Activated naive CD4-positive, alpha-beta T cell (primary cell): ENCODE measurements around the gene HRH1.
"Not testable (repeated sequence)": the region's sequence is repeated elsewhere in the genome, so short reads cannot be mapped to it uniquely, and the experiment has no call there.

Experiments used
- DNase-seq, 4 experiments: peaks; one replicate each; lab custom pipeline; 2025; lab: John Stamatoyannopoulos, UW

HRH1 gene

DNA sequence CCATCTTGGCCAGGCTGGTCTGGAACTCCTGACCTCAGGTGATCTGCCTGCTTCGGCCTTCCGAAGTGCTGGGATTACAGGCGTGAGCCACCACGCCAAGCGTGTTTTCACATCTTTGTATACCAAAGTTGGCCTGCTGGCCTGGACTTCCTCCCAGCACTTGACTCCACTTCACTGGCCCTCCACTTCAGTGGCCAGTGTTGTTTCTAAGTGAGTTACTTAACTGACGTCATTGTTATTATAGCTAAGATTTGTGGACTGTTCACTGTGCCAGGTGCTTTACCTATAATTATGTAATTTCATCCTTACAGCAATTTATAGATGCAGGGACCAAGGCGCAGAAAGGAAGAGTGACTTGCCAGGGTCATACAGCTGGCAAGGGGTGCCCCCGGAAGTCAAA is 52.0 kb downstream of the HRH1 start:
- DNase-seq, result no peak

DNA sequence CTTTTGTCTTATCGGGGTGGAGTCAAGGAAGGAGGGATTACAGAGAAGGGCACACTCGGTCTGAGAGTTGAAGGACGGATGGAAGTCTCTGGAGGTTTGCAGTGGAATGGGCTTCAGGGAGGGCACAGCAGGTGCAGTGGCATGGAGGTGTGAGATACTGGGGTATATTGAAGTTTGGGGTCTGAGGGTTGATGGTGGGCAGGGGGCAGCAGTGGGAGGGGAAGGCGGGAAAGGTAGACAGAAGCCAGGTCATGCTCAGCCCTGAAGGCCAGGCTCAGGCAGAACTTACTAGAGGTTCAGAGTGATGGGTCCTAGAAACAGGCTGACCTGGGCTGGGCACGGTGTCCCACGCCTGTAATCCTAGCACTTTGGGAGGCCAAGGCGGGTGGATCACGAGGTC is 52.7 kb downstream of the HRH1 start:
- DNase-seq, result no peak

DNA sequence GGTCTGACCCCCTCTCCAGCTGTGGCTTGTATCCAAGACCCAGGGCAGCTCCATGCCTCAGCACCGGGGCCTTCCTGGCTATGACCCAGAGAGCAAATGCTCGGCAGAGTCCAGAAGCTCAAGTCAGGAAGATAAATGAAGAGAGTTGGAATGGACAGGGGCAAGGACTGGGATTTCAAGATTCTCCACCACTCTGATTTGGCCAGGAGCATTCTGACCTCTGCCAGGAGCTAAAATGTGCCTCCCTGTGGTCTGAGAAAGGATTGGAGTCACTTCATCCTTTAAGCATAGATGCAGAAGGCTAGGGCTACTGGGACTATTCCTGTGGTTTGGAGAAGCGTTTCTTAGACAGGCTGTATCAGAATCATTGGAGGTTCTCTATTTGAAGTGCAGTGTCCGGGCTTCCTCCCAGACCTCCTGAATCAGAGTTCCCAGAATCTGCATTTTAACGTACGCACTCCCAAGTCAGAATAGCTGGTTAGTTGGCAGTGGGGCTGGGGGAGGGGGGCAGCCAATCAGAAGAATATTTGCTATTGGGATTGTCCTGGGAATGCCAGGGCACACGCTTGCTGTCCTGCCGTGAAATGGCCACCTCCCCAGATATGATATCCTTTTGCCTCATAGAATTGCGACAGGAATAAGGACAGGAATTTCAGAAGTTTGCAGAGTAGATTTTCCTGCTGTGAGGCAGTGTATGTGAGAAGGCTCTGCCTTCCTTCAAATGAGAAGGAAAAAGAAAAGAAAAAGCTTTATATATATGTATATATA is 57.4 kb downstream of the HRH1 start:
- DNase-seq, result no peak

DNA sequence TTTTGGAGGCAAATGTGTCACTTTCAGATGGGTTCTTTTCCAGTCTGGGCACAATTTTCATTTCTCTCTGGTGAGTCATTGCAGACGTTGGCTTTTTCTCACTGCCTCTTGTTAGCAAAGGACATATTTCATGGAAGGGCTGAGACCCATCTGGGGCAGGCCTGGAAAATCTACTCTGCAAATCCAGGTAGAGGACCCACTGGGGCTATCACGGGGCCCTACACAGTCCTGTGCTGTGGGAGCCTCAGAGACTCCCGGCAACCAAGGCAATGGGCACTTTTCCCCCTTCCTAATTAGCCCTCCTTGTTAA is 58.0 kb downstream of the HRH1 start:
- DNase-seq, result no peak

DNA sequence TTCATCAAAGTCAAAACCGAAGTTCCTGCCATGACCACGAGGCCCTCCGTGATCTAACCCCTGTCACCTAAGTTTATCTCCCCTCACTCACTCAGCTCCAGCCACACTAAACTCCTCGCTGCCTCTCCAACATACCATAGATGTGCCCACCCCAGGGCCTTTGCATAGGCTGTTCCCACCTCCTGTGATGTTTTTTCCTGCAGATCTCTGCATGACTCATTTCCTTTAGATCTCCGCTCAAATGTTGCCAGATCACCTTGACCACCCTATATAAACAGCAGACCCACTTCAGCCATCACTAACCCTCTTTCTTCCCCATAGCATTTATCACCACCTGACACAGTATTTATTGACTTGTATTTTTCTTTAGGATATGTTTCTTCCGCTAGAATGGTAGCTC is 58.5 kb downstream of the HRH1 start:
- no peak for DNase-seq

DNA sequence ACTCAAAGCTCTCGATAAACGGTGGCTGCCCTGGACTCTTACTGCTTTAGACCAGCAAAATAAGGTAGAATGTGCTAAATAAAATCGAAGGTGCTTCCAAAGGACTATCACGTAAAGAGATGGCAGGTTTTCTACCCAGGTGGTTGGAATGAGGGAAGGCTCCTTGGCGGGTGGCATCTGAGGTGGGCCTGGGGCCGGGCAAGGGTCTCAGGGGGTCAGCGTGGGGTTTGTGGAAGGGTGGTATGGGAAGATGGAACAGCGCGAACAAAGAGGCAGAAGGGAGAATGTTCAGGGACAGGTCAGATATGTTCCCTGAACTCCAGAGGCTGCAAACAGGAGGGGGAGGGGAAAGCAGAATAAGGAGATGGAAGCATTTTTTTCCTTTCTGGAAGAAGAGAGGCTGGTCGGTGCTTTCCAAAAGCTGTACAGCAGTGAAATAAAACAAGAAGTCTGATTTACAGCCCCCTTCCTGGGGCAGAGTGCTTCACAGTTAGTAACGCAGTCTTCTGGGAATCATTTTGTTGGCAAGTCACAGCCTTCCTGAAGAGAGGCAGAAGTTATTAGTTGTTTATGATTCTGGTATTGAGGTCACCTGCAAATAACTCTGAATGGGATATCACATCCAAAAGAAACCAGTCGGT is 59.6 kb downstream of the HRH1 start:
- DNase-seq, result no peak

DNA sequence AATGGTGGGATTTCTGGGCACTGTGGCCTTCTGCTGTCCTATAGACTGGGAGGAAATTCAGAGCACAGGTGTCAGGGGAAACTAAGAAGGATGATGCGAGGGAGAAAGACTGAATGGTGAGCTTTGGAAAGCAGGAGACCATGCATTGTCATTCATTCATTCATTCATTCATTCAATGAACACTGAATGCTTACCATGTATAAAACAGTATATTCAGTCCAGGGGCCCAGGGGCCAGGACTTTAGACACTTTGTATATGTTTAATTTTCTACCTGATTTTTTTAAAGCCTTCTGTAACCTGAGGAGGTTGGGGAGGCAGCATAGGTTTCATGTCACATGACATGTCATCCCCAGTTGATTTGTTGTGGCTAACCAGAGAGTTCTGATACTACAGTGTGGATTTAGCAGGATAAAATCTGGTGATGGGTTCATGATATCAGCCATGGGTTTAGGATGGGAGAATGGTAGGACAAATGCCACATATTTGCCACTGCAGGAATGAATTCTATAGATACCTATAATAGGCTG is 60.2 kb downstream of the HRH1 start:
- DNase-seq, result no peak

DNA sequence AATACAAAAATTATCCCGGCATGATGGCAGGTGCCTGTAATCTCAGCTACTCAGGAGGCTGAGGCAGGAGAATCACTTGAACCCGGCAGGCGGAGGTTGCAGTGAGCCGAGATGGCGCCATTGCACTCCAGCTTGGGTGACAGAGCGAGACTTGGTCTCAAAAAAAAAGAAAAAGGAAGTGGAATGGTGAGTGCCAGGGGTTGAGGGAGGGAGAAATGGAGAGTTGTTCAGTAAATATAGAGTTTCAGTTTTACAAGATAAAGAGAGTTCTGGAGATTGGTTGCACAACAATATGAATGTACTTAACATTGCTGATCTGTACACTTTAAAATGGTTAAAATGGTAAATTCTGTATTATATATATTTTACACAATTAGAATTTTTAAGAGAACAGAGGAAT is 63.1 kb downstream of the HRH1 start:
- DNase-seq, result not testable (repeated sequence)

DNA sequence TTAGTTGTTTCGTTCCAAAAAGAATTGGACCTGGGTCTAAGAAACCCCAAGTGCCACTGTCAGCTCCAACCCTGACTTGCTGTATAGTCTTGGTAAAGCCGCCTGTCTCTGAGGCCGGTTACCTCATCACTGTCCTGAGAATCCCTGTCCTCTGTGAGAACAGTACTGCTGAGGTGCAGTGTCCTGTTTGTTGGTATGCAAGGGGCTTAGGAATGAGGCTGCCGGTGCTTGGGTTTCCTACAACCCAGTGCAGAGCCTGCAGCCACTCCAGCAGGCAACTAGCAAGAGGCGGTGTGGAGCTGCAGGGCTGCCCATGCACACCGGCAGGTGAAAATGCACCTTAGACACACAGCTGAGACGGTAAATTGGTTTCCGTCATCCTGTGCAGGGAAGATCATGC is 65.9 kb downstream of the HRH1 start:
- DNase-seq, result no peak

DNA sequence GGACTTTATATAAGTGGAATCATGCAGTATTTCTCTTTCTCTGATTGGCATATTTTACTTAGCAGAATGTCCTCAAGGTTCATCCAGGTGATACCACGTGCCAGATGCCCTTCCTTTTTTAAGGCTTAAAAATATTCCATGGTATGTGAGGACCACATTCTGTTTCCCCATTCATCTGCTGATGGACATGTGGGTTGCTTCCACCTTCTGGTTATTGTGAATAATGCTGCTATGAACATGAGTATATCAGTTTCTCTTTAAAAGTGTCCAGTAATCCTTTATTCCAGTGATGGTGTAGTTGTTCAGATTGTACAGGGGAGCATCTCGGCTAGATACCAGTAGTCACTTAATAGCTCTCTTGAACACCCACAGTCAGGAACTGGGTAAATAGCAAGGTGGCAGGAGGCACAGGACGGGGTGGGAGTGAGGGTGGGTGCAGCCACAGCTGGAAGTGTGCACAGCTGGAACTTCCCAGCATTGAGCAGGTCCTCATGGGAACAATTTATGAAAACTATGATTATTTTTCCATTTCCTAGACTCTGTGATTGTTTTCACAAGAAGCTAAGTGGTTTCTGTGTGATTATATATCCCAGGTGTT is 67.6 kb downstream of the HRH1 start:
- DNase-seq, result no peak

DNA sequence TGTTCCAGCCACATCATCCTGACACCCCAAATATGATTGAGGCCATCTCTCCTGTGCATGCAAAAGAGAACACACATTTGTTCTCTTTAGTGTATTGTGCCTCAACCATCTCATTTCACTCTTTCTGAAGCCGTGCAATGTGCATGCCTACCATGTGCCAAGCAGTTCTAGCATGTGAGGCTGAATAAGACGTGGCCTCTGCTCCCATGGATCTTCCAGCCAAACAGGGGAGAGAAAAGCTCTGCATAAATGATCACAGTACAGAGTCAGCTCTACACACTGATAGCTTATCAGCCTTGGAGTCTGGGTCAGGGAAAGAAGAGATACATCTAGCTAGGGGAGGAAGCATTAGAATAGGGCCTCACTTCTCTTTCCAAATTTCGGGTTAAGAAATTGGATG is 69.7 kb downstream of the HRH1 start:
- DNase-seq, result no peak

DNA sequence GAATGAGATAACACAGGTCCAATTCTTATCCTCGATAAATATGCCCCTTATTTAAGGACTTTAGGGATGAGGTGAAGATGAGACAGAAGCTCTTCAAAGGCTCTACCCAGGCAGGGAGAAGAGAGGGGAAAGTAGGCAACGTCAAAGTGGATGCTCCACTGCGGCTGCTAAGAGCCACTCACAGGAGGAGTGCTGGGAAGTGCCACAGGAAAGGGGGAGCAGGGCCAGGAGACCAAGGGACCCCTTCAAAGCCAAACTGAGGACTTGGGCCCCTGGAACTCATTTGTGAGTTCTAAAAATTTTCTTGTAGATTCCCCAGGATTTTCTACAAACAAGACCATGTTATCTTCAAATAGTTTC is 70.6 kb downstream of the HRH1 start:
- no peak for DNase-seq

DNA sequence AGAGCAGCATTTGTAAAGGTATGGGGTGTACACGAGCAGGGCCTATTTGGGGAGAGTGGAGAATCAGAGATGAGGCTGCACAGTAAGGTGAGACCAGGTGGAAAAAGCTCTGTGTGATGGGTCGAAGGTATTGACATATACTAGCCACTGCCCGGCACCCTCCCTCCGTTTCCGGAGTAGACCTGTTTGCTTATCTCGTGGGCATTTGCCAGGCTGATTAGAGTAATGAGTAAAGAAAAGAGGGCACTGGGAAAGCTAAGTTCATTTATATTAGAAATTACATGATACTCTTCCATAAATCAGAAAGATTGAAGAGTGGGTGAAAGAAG is 71.7 kb downstream of the HRH1 start:
- DNase-seq, result no peak

DNA sequence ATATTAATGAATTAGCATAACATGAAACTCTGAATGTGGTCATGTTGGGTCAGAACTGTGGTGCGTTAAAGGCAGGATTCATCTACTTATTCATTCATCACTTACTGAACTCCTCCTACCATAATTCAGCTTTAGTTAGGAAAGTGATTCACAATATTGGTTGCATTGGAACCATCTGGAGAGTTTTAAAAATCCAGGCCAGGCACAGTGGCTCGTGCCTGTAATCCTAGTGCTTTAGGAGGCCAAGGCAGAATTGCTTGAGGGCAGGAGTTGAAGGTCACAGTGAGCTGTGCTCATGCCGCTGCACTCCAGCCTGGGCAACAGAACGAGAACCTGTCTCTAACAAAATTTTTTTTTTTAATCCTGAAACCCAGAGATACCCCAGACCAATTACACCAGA is 73.7 kb downstream of the HRH1 start:
- DNase-seq, result no peak

DNA sequence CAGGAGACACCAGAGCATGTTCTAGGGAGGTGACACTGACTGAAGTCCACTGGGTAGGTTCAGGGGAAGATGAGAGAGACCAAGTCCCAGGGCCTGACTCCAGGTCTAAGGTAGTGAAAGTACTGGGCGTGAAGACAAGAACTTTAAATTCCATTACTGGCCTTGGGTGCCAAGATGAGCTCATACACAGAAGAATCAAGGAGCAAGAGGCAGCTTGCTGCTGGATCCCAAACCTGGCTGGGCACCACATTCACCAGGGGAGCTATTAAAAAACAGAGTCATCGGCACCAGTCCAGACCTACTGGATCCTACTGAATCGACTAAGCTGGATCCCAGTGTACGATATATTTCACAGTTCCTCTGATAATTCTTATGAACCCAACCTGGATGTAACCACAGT is 75.8 kb downstream of the HRH1 start:
- no peak for DNase-seq

DNA sequence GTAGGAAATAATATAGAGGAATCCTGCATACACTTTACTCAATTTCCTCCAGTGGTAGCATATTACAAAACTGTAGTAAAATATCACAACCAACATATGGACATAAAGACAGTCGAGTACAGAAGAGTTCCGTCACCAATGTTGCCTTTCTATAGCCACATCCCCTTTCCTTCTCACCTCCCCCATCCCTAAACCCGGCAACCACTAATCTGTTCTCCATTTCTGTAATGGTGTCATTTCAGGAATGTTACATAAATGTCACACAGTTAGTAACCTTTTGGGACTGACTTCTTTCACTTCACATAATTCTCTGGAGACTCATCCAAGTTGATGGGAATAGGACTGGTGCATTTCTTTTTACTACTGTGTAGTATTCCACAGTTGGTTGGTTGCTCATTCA is 76.5 kb downstream of the HRH1 start:
- no peak for DNase-seq

DNA sequence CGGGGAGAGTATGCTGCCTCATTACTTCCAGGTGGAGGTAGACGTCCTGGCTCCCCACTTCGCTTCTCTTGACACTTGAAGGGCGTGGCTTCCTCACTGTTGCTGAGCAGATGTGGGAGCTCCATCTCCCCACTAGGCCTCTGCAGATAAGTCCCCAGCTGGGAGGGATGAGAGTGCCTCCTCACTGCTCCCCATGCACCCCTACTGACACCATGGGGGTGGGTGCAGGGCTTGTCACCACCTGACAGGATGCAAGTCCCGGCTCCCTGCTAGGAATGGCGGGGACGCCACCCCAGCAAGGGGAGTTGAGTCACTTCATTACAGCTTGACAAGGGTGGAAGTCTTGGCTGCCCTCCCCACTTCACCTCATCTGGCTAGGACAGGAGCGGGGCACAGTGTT is 81.1 kb downstream of the HRH1 start:
- no peak for DNase-seq

DNA sequence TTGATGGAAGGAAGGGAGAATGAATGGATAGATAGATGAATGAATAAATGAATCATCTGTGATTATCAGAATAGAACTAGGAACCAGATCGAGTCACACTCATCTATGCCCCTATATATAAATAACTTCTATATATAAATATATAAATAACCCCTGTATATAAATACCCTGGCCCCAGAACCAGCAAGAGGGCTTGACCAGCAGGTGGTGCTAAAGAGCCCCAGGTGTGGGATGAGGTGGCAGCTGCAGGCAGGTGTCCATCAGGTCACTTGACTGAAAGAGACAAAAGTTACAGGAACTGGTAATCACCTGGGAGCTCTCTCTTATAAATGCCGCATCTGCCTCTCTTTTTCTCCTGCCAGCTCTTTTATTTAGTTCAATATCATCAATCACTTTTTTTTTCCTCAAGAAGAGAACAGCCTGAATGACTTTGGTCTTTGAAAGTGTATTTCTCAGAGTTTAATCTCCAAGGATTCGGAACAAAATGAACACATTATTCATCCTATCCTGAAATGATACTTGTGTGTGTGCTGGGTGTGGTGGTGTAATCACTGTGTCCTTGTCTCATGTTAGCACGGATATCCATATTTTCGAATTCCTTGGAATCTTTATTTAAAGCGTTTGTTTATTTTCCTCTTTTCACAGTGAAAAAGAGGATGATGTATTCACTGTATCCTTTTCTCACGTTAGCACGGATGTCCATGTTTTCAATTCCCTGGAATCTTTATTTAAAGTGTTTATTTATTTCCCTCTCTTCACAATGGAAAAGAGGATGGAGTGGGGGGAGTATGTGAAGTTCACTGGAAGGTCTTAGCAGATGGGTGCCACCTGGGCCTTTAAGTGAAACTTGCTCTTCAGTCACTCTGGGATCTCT is 82.5 kb downstream of the HRH1 start:
- DNase-seq, result peak; percentile 16 to 71 (median 68)

DNA sequence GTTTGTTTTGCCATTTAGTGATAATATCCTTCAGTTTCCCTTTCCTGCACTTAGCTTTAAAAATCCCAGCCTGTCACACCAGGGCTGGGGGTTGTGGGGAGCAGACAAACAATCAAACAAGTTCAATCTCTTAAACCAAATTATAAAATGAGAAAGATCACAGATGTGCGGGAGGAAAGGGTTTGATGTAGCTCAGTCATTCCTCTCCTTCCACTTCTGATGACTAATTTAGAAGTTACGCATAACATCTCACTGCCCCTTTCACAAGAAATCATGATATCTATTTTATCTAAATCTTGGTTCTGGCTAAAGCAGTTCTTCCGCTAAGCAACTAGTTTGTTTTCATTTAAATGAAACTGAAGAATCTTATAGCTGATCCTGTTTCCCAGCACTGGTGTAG is 83.8 kb downstream of the HRH1 start:
- no peak for DNase-seq

DNA sequence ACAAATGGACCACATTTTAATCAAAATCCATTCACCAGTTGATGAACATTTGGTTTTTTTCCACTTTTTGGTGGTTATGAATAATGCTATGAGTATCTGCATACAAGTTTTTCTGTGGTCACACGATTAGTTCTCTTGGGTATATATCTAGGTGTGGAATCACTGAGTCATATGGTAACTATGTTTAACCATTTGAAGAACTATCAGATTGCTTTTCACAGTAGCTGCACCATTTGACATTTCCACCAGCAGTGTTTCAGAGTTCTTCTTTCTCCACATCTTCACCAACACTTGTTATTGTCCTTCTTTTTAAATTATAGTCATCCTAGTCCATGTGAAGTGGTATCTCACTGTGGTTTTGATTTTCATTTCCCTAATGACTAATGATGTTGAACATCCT is 84.6 kb downstream of the HRH1 start:
- no peak for DNase-seq

DNA sequence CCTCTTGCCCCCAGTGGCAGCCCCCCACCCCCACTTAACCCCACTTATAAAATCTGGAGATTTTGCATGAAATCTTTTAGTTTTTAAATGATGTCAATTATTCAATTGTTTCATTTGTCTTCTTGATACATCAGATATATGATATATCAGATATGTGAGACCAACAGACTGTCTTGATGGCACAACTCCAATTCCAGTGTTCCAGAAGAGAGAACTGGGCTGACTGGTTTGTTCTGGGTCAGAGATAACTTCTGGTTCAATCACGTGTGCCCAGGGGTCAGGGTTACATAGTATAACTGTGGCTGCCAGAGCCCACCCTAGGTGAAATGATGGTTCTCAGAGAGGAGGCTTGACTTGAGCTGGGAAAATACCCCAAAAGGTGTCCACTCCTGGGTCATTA is 85.5 kb downstream of the HRH1 start:
- no peak for DNase-seq

DNA sequence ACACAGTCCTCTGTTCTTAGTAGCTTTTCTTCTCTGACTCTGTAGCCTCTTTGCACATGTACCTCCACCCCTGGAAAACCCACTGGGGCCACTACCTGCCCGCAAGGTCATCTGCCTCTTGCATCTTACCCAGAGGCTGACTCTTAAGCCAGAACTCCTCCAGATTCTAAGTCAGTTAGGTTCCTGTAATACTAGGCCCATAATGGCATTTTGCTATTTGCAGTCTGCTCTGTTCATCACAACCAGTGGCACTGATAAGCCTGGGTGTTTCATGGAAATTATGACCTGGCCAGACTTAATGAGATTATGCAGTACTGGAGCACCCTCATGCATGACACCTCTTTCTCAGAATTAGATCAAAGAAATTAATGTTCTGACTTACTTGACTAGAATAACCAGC is 86.2 kb downstream of the HRH1 start:
- no peak for DNase-seq
